GM19328 (cell line): ENCODE measurements around the gene CORO2B.

Experiments used
- ATAC-seq: cut with Tn5 transposase; IDR thresholded peaks from one replicate; pipeline ENCODE4 v1.9.1; 2021; ENCODE audit warnings: mild to moderate bottlenecking, moderate library complexity; ENCODE audit not compliant: unreplicated experiment

The CORO2B gene

DNA sequence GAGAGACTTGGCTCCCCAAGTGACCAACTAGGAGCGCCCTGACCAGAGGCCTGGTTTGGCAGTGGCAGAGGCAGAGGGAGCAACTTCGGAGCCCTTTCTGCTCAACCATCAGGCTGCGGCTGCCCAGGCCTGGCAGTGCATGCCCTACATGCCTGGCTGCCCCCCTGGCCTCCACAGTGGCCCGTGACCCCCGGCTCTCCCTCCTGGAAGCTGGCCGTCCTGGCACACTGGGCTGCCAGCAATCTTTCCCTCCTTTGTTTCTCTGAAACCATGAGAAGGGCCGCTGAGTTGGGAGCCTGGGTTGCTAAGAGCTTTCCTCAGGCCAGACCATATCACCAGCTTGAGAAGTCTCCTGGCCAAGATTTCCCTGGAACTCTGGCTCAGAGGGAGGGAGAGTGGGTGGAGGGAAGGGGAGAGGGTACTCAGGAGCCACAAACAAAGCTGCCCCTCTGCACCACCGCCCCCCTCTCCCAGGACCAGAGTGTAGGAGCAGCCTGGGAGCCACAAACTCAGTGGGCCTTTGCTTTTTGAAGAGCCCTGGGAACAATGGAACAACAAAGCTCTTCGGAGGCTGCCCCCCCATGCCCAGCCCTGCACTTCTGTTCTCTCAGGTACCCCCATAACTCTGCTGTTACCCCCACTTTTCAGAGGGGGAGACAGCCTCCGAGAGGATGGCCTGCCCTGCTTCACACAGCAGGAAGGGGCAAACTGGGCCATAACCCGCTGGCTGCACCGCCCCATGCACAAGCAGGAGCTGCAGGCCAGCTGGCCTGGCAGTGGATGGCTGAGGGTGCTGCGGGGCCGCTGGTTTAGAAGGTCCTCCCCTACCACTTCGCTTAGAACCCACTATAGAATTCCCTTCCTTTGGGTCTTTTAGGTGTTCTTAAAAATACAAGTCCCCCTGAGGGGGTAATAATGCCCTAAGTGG is 11.3 kb downstream of the CORO2B start:
- ATAC-seq: no peak

DNA sequence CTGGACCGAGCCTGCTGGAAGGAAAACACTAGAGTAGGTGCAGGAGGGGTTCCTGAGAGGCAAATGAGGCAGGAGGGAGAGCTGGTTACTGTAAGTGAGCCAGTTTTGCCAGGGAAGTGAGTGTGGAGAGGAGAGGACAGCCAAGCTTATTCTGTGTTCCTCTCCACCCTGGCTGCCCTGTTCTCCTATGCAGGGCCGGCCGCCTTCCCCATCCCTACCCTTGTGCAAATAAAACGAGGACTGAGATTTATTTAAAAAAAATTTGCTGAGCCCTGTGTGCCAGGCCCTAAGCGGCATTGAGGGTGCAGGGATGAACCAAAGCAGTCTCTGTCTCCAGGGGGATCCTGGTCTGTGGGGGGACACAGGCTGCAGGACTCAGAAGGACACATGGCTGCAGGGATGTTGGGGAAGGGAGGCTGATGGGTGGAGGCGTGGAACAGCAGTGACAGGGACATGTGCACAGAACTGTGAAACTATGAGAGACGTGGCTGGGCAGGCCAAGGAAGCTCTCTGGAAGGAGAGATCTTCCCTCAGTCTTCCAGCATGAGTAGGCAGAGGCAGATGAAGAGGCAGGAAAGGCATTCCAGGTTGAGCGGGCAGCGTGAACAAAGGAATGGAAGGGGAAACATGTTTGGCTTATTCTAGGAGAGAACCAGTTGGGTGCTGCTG is 12.1 kb downstream of the CORO2B start:
- no peak for ATAC-seq

DNA sequence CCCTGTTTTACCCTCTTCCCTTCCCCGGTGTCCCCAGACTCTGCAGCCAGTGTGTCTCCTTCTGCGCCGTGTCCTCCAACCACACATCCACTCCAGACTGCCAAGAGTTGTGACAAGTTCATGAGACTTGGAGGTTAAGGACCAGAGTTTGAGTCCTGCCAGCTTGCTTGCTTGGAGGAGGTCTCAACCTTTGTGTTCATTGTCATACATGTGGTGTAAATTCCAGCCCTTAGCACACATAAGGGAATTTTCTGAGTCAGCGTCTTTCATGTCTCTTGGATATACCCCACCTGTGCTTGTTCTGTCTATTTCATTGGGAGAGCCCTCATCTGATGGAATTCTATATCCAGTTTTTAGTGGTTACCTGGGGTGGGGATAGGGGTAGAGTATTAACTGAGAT is 13.3 kb downstream of the CORO2B start:
- ATAC-seq: no peak

DNA sequence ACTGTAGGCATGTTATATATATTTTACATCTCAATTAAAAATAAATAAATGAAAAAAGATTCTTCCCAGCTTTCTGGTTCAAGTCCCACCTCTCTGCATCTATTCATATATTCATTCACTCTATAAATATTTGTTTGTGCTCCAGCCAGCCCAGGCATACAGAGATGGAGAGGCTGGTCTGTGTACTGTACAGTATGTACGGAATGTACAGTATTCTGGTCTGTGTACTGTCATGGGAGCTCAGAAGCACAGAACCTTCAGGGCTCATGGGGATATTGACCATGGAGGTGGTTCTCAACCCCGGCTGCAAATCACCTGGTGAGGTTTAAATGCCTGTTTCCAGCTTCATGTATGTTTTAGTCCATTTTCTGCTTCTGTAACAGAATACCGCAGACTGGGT is 13.8 kb downstream of the CORO2B start:
- ATAC-seq: no peak

DNA sequence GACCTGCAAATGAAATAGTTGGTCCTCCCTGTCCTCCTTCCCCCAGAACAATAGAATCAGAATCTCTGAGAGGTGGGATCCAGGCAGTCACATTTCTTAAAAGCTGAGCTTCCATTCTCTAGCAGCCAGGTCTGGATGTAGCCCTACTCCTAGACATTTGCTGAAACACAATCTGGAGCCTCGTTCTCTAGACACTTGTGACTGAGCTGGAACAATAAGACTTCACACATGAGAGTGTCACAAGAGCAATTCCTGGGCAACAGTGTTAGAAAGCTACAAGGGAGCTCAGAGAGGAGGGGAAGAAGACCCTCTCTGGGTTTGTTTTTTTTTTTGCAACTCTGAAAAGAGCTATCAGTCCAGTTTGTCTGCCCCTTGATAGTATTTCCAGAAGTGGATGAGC is 14.5 kb downstream of the CORO2B start:
- ATAC-seq: no peak

DNA sequence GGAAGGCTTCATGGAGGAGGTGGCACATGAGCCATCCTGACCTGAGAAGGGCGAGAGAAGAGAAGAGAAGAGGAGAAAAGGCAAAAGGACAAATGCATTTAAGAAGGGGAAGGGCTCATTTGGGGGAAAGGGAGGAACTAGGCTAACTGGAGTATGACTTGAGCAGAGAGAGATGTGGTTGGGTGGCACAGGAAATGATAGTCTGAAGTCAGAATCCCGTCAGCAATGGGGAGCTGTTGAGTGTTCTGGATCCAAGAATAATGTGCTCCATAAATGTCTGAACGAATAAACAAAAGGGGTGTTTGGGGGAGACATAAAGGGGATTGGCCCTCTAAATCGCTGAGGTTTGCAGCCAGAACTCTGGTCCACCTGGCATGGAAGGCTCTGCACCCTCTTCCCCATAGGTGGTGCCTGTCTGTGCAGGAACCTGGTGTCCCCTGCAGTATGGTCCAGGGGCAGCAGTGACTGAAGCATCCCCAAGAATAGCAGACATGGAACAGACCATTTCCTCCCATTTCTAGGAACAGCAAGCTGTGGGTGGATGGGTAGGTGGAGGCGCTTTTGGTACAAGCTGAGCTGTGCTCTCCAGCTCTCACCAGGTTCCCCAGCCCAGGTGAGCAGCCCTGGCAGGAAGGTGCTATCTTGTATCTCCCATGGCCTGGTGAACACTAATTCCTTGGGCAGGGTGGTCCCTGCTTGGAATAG is 15.2 kb downstream of the CORO2B start:
- ATAC-seq: no peak

DNA sequence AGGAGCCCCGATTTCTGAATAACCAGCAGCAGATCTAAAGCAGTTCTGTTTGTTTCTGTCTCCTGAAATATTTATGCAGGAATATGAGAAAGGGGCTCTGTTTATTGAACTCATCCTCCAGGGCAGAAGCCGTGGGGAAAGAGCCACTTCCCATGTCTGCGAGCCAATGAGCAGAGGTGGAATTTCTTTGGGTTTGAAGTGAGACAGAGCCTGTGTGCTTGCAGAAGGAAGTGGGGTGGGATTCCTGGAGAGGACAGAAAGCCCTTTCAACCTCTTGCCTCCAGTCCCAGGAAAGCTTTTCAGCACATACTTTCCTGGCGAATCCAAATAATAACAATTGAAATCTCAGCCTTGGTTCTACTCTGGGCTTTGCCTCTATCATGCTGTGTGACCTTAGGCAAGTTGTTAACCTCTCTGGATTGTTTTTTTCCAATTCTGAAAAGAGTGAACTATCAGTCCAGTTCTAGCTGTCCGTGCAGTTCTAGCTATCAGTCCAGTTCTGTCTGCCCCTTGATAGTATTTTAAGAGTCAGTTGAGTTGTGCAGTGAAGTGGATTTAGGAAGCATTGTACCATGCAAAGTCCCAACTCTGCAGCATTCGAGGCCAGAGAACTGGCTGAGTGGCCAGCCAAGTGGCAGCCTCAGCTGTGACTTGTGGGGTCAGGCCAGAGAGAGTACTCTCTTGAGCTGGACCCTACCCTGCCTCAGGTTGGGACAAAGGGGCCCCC is 15.9 kb downstream of the CORO2B start:
- no peak for ATAC-seq

DNA sequence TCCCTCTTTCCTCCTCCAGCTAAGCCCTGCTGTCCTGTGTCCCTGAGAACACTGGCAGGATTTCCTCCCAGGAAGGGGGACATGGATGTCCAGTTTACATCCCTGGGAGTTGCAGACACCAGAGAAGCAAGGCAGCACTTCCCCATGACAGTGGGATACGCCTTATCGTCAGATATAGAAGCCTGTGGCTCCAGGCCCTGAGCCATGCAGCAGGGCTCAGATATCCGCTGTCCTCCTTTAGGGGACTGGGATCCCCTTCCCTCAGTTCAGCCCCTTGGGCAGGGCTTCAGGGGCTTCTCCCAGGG is 16.4 kb downstream of the CORO2B start:
- ATAC-seq: no peak

DNA sequence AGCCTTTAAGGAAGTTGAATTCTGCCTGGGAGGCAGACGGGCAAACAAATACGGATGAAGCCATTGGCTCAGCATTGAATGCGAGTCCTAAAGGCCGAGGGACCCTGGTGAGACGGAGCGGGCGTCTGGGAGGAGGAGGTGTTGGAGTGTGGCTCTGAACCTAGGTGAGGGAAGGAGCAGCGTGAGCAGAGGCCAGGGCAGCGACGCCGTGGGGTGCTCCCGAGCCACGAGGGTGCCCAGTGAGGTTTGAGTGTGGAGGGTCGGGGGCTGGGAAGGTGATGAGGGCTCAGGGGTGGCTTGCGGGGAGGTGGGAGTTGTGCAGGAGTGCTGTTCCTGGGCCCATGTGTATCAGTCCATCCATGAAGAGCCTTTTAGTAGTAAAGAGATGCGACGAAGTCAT is 17.0 kb downstream of the CORO2B start:
- no peak for ATAC-seq

DNA sequence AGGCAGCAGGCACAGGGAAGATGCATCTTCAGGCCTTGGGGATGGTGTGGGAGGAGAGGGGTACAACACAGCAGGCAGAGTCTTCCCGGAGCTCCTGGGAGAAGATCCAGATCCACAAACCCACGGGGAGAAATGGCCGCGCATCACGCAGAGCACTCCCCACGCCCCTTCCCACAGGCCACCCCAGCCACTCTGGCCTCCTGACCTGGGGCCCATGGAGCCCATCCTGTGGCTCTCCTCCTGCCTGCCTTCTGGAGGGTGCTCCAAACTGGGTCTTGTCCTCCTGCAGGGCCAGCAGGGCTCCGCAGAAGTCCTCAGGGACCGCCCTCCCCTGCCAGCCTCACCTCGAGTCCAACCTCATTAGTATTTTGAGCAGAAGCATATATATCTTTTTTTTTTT is 17.9 kb downstream of the CORO2B start:
- no peak for ATAC-seq

DNA sequence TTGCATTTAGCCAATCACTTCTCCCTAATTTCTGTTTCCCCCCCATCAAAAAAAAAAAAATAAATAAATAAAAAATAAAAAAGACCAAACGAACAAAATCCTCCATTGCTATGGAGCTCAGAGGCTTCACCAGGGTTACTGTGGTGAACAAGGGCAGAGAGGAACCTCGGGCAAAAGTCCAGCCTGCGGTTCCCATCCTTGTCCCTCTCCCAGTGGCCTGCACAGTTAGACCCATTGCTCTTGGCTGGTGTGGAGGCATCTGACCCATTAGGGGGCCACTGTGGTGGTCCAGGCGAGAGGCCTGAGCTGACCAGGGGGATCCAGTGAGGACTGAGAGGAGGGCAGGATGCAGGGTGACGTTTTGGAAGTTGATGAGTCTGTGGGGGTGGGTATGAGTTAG is 18.8 kb downstream of the CORO2B start:
- ATAC-seq: no peak

DNA sequence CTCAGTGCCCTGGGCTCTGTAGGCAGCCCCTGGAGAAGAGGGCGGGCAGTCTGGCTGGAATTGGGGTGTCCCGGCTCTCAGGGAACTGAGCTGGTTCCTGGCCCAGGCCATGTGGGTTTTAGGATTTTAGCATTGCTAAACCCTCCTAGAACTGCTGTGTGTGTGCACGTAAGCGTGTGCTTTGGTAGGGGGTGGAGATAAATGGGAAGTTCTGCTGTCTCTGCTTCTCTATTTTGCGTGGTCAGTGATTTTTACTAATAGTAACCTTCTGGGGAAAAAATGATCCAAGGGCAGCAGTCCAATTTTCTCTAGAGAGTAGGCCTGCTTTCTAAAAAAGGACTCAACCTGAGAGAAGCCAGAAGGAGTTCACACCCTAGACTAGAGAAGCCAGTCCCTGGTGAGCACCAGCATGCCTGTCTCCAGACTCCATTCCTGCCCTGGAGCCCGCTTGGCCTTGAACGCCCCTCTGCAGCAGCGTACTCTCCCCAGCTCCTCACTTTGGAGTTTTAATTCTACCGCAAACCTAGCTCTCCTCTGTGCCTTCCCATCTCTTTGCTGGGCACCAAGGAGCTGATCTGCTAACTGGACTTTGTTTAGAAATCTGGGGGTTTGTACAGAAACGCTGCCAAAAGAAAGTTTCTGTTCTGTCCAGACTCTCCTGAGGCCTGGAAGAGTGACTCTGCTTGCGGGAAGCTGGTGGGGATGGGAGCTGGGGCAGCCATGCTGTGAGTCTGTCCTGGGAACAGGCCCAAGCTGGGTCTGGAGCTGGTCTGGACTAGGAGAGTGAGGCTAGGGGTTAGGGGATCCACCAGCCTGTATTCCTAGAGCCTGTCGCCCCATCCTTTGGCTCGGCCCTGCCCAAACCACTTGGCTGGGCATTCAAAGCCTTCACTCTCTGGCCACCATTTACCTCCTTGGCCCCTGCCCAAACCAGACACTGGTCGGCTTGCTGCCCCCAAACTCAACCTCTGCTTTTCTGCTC is 19.7 kb downstream of the CORO2B start:
- no peak for ATAC-seq

DNA sequence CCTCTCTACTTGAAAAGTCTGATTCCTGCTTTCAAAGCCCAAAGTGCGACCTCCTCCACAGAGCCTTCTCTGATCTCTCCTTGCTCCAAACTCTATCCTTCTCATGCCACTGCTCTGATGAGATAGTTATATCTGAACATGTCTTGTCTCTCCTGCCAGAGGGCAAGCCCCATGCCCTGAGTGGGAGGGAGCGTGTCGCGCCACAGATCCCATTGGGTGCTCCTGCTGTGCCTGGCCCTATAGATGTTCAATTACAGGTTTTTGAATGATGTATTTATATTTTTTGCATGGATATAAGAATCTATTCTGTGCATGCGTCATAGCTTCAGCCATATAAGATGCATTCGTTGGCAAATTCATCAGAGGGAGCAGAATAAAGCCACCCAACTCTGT is 20.4 kb downstream of the CORO2B start:
- no peak for ATAC-seq

DNA sequence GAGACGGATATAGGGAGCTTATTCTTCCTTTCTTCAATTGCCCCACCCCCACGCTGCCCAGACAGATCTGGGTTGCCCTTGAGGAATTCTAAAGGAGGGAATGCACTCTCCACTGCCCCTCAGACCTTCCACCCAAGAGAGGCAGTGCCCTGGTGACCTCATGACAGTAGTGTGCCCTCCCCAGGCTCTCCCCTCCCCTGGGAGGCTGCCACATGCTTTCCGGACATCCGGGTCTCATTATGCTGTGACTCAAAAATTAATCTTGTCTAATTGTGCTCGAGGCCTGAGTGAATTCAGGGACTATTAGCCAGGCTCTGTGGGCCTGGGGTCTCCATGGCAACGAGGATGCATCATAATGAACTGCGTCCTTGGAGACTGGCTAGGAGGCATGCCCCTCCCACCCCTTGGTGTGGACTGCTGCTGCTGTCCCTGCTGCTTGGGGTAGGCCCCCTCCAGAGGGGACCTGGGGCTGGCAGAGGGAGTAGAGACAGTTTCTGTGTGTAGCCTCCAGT is 20.8 kb downstream of the CORO2B start:
- no peak for ATAC-seq

DNA sequence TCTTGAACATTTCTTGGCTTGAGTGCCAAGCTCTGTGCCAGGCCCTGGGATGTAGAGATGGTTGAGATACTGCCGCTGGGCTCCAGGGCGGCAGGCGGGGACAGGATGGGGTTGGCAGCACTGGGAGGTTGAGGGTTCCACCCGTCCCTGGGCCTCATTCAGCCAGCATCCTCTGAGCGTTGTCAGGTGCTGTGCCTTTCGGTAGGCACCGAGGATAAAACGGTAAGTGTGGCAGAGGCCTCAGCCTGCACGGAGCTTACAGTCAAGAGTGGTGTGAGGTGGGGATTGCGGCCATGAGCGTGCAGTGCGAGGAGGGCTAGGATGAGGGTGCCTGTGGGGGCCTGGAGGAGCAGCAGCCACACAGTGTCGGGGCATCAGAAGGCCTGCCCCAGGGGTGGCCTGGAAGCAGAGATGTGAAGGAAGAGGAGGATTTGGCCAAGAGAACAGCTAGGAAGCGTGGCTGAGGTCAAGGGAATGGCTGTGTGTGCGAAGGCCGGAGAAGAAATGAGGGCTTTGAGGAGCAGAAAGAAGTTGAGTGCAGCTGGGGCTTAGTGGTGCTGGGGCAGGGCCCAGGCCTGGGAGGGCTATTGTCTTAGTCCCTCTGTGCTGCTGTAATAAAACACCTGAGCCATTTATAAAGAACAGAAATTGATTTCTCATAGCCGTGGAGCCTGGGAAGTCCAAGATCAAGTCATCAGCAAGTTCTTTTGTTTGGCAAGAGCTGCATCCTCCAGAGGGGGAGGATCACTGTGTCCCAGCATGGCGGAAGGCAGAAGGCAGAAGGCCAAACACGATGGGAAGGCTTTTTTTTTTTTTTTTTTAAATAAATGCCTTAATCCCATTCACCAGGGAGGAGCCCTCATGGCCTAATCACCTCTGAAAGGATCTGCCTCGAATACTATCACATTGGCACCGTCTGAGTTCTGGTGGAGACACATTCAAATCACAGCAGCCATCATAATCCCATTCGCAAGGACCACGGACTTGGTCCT is 22.7 kb downstream of the CORO2B start:
- ATAC-seq: no peak

DNA sequence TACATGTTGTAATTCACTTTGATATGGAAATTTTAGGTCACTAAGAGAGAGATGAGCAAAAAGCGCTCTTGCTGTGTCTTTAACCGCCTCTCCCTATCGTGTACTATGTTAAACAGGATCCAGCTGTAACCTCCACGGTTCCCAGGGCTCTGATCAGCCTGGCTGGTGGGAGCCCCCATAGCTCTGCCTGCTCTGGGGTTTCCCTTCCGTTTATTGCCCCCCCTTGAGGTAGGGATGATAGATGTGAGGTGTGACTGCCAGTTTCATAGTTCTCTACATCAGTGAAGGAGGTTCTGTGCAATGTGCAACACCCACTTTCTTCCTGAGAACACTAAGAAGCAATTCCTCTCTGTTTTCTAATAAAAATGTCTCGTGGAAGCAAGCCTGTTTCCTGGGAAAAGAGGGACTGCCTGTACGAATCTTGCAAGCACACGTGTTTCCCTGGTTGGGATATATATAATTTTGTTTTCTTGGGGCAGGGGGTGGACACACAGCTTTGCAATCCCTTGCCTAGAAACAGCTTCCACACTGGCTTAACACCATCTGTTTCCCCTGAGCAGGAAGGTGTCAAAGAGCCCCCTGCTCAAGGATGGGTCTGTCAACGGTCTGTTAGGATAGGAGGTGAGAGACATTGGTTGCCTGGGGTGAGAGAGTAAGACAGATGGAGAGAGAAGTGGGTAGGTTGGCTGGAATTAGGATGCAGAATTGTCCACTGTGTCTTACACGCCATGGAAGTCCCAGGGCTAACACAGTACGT is 23.8 kb downstream of the CORO2B start:
- ATAC-seq: no peak

DNA sequence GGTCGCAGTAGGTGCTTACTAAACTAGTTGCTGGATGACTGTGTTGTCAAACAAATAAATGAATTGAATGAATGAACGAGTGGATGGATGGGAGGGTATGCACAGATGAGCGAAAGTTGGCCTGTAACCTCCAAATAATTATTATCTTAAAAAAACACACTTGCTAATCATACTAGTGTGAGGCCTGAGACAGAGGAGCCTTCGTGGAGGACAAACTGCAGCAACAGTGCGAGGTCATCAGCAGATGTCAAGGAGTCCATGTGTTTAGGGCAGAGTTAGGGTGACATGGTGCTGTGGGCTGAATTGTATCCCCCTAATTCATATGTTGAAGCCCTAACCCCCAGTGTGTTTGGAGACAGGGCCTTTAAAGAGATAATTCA is 24.4 kb downstream of the CORO2B start:
- no peak for ATAC-seq

DNA sequence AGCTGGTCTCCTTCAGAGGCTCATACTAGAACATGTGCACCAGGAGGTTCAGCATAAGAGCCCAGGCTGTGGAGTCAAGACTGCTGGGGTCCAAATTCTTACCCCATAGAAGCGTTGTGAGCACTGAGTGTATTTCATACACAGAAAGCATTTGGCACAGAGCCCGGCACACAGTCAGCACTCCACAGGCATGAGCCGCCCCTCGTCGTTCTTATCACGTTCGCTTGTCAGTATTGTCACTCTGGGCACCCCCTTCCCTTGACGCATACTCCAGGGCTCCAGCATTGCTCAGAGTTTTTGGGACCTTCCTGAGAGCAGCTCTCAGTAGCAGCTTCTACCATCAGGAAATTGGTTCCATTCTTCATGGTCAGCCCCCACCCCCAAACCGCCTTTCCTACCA is 25.2 kb downstream of the CORO2B start:
- ATAC-seq: no peak
